Measurements from ENCODE around the gene TEF.

TEF gene

DNA sequence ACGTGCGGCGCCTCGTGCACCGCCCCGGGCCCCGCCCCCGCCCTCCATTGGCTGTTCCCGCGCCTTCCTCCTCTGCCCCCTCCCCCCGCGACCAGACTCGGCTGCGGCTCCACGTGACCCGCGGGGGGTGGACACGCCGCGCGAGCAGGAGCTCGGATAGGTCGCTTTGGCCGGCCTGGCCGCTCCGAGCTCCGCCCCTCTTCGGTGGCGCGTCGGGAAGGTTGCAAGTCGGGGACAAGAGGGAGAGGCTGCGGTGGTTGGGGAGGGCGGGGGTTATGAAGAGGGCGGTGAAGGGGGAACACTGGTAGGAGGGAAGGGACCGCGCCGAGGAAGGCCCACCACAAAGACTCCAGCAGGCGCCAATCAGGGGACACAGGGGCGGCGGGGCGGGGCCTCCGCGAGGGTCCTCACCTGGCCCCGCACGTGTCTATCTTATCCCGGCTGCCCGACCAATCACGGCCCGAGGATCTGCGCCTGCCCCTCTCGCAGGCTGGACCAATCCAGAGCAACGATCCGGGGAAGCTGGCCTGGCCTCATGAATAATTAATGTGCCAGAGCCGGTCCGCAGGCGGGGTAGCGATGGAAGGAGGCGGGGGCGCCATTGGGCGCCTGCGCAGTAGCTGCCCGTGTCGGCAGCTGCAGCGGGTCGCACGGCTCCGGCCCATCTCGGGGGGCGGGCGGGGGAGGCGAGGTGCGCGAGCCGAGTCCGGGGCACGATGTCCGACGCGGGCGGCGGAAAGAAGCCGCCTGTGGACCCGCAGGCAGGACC, at the start of gene TEF:
TEF (plus strand) TSS at position 614 of the 769 bp plus-strand sequence; CDS start at position 717, 103 bp downstream.
- peak; percentile 98 for DNase-seq

DNA sequence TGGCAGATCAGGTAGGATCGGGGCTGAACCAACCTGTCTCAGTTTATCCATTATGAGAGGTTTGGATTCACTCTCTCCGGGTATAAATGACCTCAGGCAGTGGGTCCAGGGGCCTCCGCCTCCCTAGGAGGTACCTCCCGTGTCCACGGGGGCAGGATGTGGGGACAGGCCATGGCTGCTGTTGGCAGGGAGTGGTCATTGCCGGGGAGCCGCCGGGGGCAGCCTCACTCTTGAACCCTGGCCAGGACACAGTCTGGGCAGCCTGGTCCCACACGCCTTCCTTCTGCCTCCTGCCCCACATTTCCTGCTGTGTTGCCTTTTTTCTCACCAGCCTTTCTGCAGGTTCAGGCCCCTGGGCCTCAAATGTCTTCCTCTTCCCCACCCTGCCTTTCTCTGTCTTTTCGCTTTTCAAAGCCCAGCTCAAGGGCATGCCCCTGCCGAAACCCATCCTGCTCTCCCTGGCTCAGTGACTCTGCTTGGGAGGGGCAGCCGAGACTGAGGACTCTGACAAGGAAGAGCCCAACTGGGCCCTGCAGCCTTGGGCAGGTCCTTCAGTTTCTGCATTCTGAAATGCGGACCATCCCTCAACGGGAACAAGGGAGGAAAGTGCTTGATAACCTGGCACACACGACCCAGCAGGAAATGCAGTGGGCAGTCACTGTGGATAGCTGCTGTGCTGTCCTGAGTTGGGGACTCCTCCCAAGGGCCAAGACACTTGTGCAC, 49.4 kb upstream of the TEF start:
- no peak for DNase-seq

GRCh38 chr22:41333806-41334205, 47.9 kb upstream of the TEF start:
- no peak for DNase-seq

- DNase-seq = no peak
Measured at GRCh38 chr22:41334215-41334614, 47.5 kb upstream of the TEF start.

DNA sequence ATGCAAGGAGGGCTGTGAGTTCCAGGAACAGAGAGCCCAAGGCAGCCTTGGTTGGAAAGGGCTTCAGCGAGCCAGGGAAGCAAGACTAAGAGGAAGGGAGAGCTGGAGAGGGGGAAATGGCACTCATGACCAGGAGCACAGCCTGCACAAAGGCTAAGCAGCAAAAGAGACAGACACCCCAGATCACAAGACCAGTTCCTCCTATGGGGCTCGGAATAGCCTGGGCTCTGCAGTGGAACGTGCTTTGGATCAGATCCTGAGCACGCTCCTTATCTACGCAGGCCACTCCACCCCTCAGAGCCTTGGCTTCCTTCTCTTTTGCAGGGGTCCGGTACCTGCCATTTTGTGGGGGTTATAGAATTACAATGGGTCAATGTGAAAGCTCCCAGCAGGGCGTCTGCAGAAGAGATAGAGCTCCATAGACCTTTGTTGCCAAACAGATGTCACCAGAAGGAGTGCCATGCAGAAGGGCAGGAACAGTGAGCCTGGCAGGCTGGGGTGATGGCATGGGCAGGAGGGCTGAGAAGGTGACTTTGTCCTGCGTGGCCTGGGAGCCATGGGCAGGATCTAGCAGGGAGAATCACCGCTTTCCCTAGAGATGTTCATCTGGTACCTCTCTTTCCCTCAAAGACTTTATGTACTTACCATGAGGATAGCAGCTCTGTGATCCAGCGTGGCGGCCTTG, 46.6 kb upstream of the TEF start:
- no peak for DNase-seq

DNA sequence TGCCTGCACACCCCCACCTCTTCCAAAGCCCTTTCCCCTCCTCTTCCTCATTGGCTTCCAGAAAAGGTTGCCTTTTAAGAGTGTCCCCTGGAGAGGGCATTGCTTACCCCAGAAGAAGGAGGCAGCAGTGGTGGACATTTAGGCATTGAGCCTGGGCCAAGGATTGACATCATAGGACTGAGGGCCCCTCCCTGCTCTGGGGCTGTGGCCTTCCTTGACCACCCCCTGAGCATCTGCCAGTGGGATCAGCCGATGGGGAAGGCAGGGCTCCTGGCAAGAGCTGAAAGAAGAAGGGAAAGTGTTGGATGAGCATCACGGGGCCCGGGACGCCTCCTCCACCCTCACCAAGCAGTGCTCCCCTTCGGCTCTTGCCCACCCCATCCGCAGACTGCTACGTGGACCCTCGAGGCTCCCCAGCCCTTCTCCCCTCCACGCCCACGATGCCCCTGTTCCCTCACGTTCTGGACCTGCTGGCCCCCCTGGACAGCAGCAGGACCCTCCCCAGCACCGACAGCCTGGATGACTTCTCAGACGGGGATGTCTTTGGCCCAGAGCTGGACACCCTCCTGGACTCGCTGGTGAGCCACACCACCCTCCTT, 43.0 kb upstream of the TEF start:
- no peak for DNase-seq

DNA sequence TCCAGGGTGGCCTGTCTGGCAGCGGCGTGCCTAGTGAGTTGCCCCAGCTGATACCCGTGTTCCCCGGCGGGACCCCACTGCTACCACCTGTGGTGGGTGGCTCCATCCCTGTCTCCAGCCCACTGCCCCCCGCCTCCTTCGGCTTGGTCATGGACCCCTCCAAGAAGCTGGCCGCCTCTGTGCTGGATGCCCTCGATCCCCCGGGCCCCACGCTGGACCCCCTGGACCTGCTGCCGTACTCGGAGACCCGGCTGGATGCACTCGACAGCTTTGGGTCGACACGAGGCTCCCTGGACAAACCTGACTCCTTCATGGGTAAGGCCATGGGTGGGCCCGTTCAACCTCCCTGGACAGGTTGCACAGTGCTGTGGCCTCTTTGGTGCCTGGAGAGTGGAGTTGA, 41.9 kb upstream of the TEF start:
- no peak for DNase-seq

DNA sequence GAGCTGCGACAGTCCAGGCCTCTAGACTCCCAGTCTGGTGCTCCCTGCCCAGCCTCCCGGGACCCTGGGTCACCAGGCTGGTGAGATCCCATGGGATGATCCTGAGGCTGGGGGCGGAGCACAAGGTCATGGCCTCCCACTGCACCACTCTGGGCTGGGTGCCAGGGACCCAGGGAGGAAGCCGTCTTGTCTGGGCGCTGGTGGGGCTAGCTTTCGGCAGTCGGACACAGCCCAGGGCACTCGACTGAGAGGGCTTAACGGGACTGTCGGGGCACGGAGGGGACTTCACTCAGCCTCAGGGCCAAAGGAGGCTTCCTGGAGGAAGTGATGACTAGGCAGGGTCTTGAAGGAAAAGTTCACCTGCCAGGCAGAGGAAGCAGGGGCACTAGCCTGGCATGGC, 41.4 kb upstream of the TEF start:
- no peak for DNase-seq

- DNase-seq = no peak
Measured at GRCh38 chr22:41341012-41341411, 40.7 kb upstream of the TEF start.

DNA sequence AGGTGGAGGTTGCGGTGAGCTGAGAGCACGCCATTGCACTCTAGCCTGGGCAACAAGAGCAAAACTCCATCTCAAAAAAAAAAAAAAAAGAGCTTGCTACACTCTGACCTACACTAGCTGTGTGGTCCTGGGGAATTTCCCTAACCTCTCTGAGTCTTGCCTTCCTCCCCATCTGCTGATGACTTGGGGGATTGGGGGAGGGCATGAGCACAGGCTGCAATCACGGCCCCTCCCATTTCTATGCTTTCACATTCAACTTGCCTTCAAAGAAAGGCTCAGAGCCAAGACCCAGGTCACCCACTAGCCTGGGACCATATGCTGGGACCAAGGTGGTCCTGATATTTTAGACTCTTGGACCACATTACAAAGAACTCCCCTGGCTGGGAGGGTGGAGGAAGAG, 39.8 kb upstream of the TEF start:
- no peak for DNase-seq

DNA sequence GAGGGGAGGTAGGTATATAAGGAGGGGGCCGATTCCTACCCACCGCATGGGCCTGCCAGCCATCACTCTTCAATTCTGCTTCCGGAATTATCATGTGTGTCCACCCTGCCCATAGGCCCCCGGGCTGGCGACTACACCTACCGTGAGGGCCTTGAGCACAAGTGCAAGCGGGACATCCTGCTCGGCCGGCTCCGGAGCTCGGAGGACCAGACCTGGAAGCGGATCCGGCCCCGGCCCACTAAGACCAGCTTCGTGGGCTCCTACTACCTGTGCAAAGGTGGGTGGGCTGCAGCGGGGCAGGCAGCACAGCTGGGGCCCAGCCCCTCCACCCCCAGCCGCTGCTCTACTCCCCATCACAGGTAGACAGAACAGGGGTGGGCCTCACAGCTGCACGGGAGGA, 38.4 kb upstream of the TEF start:
- DNase-seq = no peak

- DNase-seq = no peak
Measured at GRCh38 chr22:41343717-41344116, 38.0 kb upstream of the TEF start.

DNA sequence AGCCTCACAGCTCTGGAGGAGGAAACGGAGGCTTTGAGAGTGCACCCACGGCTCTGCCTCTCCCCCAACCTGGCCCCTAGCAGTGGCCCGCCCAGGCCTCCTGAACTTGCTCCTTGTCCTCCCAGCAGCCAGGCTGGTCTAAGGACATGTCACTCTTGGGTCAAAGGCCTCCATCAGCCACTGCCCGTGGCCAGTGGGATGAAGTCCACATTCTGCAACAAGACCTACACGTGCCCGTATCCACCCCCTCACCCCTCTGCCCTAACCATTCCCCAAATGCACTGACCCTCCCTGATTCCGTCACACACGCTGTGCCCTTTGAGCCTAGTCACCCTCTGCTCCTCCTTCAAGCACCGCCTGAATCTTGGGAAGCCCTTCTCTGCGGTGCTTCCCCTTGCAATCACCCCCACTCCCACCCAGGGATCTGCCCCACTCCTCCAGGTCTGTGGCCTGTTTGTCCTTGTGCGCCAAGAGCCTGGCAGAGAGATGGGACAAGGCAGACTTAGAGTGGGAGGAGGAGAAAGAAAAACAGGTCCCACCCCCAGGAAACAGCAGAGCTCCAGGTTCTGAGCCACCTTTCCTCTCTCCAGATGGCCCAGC, 37.5 kb upstream of the TEF start:
- no peak for DNase-seq

- DNase-seq = no peak
Measured at GRCh38 chr22:41345807-41346335, 35.9 kb upstream of the TEF start.

GRCh38 chr22:41347066-41347859, 34.5 kb upstream of the TEF start:
- no peak for DNase-seq

- no peak for DNase-seq
Measured at GRCh38 chr22:41348964-41349484, 32.7 kb upstream of the TEF start.

GRCh38 chr22:41350087-41350486, 31.7 kb upstream of the TEF start:
- no peak for DNase-seq

GRCh38 chr22:41351011-41351410, 30.7 kb upstream of the TEF start:
- DNase-seq = no peak

DNA sequence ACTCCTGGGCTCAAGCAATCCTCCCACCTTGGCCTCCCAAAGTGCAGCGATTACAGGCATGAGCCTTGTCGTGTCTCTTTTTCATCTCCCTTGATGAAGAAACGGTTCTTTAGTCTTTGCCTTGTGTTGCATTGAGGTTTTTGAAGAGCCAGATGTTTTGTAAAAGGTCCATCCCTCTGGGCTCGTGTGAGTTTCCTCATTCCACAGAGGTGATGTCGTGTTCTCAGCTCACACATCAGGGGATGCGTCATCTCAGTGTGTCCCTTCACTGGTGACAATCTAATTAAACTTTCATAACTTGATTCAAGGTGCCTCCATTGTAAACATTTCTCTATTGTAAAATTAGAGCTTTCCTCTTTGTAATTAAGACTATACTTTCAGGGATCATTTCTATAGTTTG, 29.7 kb upstream of the TEF start:
- DNase-seq = no peak

- DNase-seq = no peak
Measured at GRCh38 chr22:41353862-41354575, 27.7 kb upstream of the TEF start.

- DNase-seq = no peak
Measured at GRCh38 chr22:41354979-41355378, 26.8 kb upstream of the TEF start.
